Parathyroid adenoma (tissue), 2 donors: ENCODE results near the gene DCTD.

Source experiments
- H2AFZ ChIP-seq: fragments of 300-600 bp; sonication (generic); one replicate; pipeline ENCODE4 v1.7.0; 2017; ENCODE audit warnings: antibody characterized with exemption, mild to moderate bottlenecking
- H3K27ac ChIP-seq: fragments of 300-600 bp; sonication (generic); one replicate; pipeline ENCODE4 v1.7.0; 2017
- H3K27me3 ChIP-seq: fragments of 300-600 bp; sonication (generic); one replicate; pipeline ENCODE4 v1.7.0; 2017; ENCODE audit warnings: low read length; ENCODE audit not compliant: control insufficient read depth, insufficient read depth
- H3K36me3 ChIP-seq: fragments of 300-600 bp; sonication (generic); one replicate; pipeline ENCODE4 v1.7.0; 2017; ENCODE audit warnings: low read length; ENCODE audit not compliant: control insufficient read depth, insufficient read depth
- H3K4me1 ChIP-seq: fragments of 300-600 bp; sonication (generic); one replicate; pipeline ENCODE4 v1.7.0; 2017; ENCODE audit warnings: control low read depth
- H3K4me2 ChIP-seq: fragments of 300-600 bp; sonication (generic); one replicate; pipeline ENCODE4 v1.7.0; 2017; ENCODE audit warnings: low read length
- H3K4me3 ChIP-seq: fragments of 300-600 bp; sonication (generic); one replicate; pipeline ENCODE4 v1.7.0; 2017; ENCODE audit warnings: low read depth, low read length
- H3K79me2 ChIP-seq: fragments of 300-600 bp; sonication (generic); one replicate; pipeline ENCODE4 v1.7.0; 2017; ENCODE audit warnings: control low read depth
- H3K9ac ChIP-seq: fragments of 300-600 bp; sonication (generic); one replicate; pipeline ENCODE4 v1.7.0; 2017; ENCODE audit warnings: mild to moderate bottlenecking
- H3K9me3 ChIP-seq: fragments of 300-600 bp; sonication (generic); one replicate; pipeline ENCODE4 v1.7.0; 2017; ENCODE audit warnings: low read length; ENCODE audit not compliant: control insufficient read depth
- CTCF ChIP-seq: fragments of 300-600 bp; sonication (generic); IDR thresholded peaks from one replicate; pipeline ENCODE4 v1.7.0; 2017; ENCODE audit warnings: antibody characterized with exemption, mild to moderate bottlenecking
- donor health status: primary hyperparathyroidism.

The DCTD gene

GRCh38 chr4:182873726-182874125, 43.5 kb downstream of the DCTD start:
- Histone ChIP-seq H3K9me3 (no peaks in the 10 kb centered on the region), H3K4me2 (no peak overlapping the region), H3K79me2 (no peaks in the 10 kb centered on the region), H3K4me3 (no peak overlapping the region), H3K9ac (no peak overlapping the region), H3K27me3 (no peaks in the 10 kb centered on the region), H3K36me3 (no peaks in the 10 kb centered on the region), H3K27ac (no peak overlapping the region), H2AFZ (no peak overlapping the region), H3K4me1 (no peaks in the 10 kb centered on the region)
- TF ChIP-seq CTCF: no peak

- H3K4me2 ChIP-seq: no peak overlapping the region
- H2AFZ ChIP-seq: no peak overlapping the region
- no peaks in the 10 kb centered on the region for H3K36me3 ChIP-seq
- no peaks in the 10 kb centered on the region for H3K27me3 ChIP-seq
- TF ChIP-seq CTCF: no peak
- no peaks in the 10 kb centered on the region for H3K4me1 ChIP-seq
- no peaks in the 10 kb centered on the region for H3K9me3 ChIP-seq
- no peaks in the 10 kb centered on the region for H3K79me2 ChIP-seq
- no peak overlapping the region for H3K27ac ChIP-seq
- H3K4me3 ChIP-seq: no peak overlapping the region
- no peak overlapping the region for H3K9ac ChIP-seq
Observed at GRCh38 chr4:182873289-182873688, 43.9 kb downstream of the DCTD start.

GRCh38 chr4:182872886-182873285, 44.3 kb downstream of the DCTD start:
- Histone ChIP-seq H3K79me2 (no peaks in the 10 kb centered on the region), H3K4me1 (no peaks in the 10 kb centered on the region), H2AFZ (no peak overlapping the region), H3K9me3 (no peaks in the 10 kb centered on the region), H3K9ac (no peak overlapping the region), H3K4me2 (no peak overlapping the region), H3K27me3 (no peaks in the 10 kb centered on the region), H3K36me3 (no peaks in the 10 kb centered on the region), H3K4me3 (no peak overlapping the region), H3K27ac (no peak overlapping the region)
- no peak for TF ChIP-seq CTCF

- Histone ChIP-seq H2AFZ (no peak overlapping the region), H3K36me3 (no peaks in the 10 kb centered on the region), H3K4me3 (no peak overlapping the region), H3K79me2 (no peaks in the 10 kb centered on the region), H3K9ac (no peak overlapping the region), H3K9me3 (no peaks in the 10 kb centered on the region), H3K27ac (no peak overlapping the region), H3K4me2 (no peak overlapping the region), H3K27me3 (no peaks in the 10 kb centered on the region), H3K4me1 (no peaks in the 10 kb centered on the region)
- TF ChIP-seq CTCF: no peak
Observed at GRCh38 chr4:182871616-182872015, 45.6 kb downstream of the DCTD start.

GRCh38 chr4:182869697-182870096, 47.5 kb downstream of the DCTD start:
- no peak overlapping the region for H3K9ac ChIP-seq
- TF ChIP-seq CTCF: no peak
- H2AFZ ChIP-seq: no peak overlapping the region
- no peaks in the 10 kb centered on the region for H3K79me2 ChIP-seq
- no peaks in the 10 kb centered on the region for H3K27me3 ChIP-seq
- no peaks in the 10 kb centered on the region for H3K9me3 ChIP-seq
- no peaks in the 10 kb centered on the region for H3K36me3 ChIP-seq
- H3K4me2 ChIP-seq: no peak overlapping the region
- H3K4me1 ChIP-seq: no peaks in the 10 kb centered on the region
- no peak overlapping the region for H3K4me3 ChIP-seq
- no peak overlapping the region for H3K27ac ChIP-seq
